Measurements from ENCODE around the gene CCS.

The CCS gene

GRCh38 chr11:66609721-66610617, 17.0 kb downstream of the CCS start:
- Histone ChIP-seq H3K27ac (ENCODE audit: low read depth, low read length, poor library complexity, severe bottlenecking) (no peak overlapping the region), H3K27me3 (ENCODE audit: insufficient read depth, low read length) (no peaks in the 10 kb centered on the region), H3K9ac (ENCODE audit: low read length) (no peak overlapping the region), H4K20me1 (ENCODE audit: insufficient read depth, low read length) (no peaks in the 10 kb centered on the region), H3K9me3 (ENCODE audit: low read length) (no peaks in the 10 kb centered on the region), H3K36me3 (ENCODE audit: insufficient read depth, low read length) (peaks cover 12% of the 10 kb centered on the region; the same call in 1 of the 2 replicates), H3F3A (ENCODE audit: insufficient read depth, low read length) (no peaks in the 10 kb centered on the region), H3K4me2 (ENCODE audit: low read length) (no peak overlapping the region), H3K9me2 (ENCODE audit: low read depth, low read length) (no peaks in the 10 kb centered on the region), H3K4me3 (ENCODE audit: low read depth, low read length, poor library complexity, severe bottlenecking) (no peak overlapping the region), H3K4me1 (ENCODE audit: insufficient read depth, low read length, severe bottlenecking) (peaks cover 17% of the 10 kb centered on the region), H3K79me2 (ENCODE audit: insufficient read depth, low read length) (no peaks in the 10 kb centered on the region), H2AFZ (ENCODE audit: low read length) (no peak overlapping the region)
- TF ChIP-seq, protein P1, sequence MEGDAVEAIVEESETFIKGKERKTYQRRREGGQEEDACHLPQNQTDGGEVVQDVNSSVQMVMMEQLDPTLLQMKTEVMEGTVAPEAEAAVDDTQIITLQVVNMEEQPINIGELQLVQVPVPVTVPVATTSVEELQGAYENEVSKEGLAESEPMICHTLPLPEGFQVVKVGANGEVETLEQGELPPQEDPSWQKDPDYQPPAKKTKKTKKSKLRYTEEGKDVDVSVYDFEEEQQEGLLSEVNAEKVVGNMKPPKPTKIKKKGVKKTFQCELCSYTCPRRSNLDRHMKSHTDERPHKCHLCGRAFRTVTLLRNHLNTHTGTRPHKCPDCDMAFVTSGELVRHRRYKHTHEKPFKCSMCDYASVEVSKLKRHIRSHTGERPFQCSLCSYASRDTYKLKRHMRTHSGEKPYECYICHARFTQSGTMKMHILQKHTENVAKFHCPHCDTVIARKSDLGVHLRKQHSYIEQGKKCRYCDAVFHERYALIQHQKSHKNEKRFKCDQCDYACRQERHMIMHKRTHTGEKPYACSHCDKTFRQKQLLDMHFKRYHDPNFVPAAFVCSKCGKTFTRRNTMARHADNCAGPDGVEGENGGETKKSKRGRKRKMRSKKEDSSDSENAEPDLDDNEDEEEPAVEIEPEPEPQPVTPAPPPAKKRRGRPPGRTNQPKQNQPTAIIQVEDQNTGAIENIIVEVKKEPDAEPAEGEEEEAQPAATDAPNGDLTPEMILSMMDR (IDR thresholded peaks at IDR 0.05; ENCODE audit: low read length): no peak
- no peak for TF ChIP-seq EZH2 (IDR thresholded peaks at IDR 0.05; ENCODE audit: borderline replicate concordance, low read length)

DNA sequence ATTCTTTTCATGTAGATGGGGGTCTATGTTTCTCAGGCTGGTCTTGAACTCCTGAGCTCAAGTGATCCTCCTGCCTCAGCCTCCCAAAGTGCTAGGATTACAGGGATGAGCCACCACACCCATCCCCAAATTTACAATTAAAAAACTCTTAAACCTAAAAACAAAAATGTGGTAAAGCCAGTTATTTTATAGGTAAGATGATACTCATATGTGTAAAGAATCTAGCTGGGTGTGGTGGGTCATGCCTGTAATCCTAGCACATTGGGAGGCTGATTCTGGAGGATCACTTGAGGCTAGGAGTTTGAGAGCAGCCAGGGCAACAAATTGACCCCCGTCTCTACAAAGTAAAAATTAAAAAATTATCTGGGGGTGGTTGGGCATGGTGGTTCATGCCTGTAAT, 19.5 kb downstream of the CCS start:
- Histone ChIP-seq H3K9me2 (ENCODE audit: low read depth, low read length) (no peaks in the 10 kb centered on the region), H3K9me3 (ENCODE audit: low read length) (no peaks in the 10 kb centered on the region), H3K79me2 (ENCODE audit: insufficient read depth, low read length) (peaks cover 10% of the 10 kb centered on the region), H3K4me2 (ENCODE audit: low read length) (no peak overlapping the region), H2AFZ (ENCODE audit: low read length) (no peak overlapping the region), H3K36me3 (ENCODE audit: insufficient read depth, low read length) (peaks cover 6% of the 10 kb centered on the region), H3K4me1 (ENCODE audit: insufficient read depth, low read length, severe bottlenecking) (peaks cover 27% of the 10 kb centered on the region), H3K27ac (ENCODE audit: low read depth, low read length, poor library complexity, severe bottlenecking) (peak overlapping the region; percentile 6), H3F3A (ENCODE audit: insufficient read depth, low read length) (no peaks in the 10 kb centered on the region), H3K27me3 (ENCODE audit: insufficient read depth, low read length) (no peaks in the 10 kb centered on the region), H3K9ac (ENCODE audit: low read length) (no peak overlapping the region), H3K4me3 (ENCODE audit: low read depth, low read length, poor library complexity, severe bottlenecking) (no peak overlapping the region), H4K20me1 (ENCODE audit: insufficient read depth, low read length) (no peaks in the 10 kb centered on the region)
- TF ChIP-seq EZH2 (IDR thresholded peaks at IDR 0.05; ENCODE audit: borderline replicate concordance, low read length): no peak
- TF ChIP-seq, protein P1 (IDR thresholded peaks at IDR 0.05; ENCODE audit: low read length): no peak

GRCh38 chr11:66614073-66614472, 21.1 kb downstream of the CCS start:
- no peaks in the 10 kb centered on the region for H3K9me3 ChIP-seq (ENCODE audit: low read length)
- H3K36me3 ChIP-seq (ENCODE audit: insufficient read depth, low read length): peaks cover 22% of the 10 kb centered on the region
- H3K79me2 ChIP-seq (ENCODE audit: insufficient read depth, low read length): peaks cover 26% of the 10 kb centered on the region
- no peaks in the 10 kb centered on the region for H3K9me2 ChIP-seq (ENCODE audit: low read depth, low read length)
- peaks cover 34% of the 10 kb centered on the region for H3K4me1 ChIP-seq (ENCODE audit: insufficient read depth, low read length, severe bottlenecking)
- H3K9ac ChIP-seq (ENCODE audit: low read length): no peak overlapping the region
- H3K4me2 ChIP-seq (ENCODE audit: low read length): no peak overlapping the region
- H3K27ac ChIP-seq (ENCODE audit: low read depth, low read length, poor library complexity, severe bottlenecking): no peak overlapping the region
- H3F3A ChIP-seq (ENCODE audit: insufficient read depth, low read length): no peaks in the 10 kb centered on the region
- TF ChIP-seq, protein P1 (IDR thresholded peaks at IDR 0.05; ENCODE audit: low read length): no peak
- TF ChIP-seq EZH2 (IDR thresholded peaks at IDR 0.05; ENCODE audit: borderline replicate concordance, low read length): no peak
- no peaks in the 10 kb centered on the region for H3K27me3 ChIP-seq (ENCODE audit: insufficient read depth, low read length)
- H3K4me3 ChIP-seq (ENCODE audit: low read depth, low read length, poor library complexity, severe bottlenecking): no peak overlapping the region
- H2AFZ ChIP-seq (ENCODE audit: low read length): no peak overlapping the region
- no peaks in the 10 kb centered on the region for H4K20me1 ChIP-seq (ENCODE audit: insufficient read depth, low read length)
